Liver (tissue), 3 donors: ENCODE measurements around the gene SIM2.

Source experiments
- EGR1 ChIP-seq, 2 donors: IDR thresholded peaks; 2 replicates each; pipeline ENCODE4 v1.6.1; 2016 to 2018; ENCODE audit warnings: antibody characterized with exemption in 2 of 2, low read depth in 2 of 2
- RAD21 ChIP-seq, 2 donors: IDR thresholded peaks; 2 replicates each; pipeline ENCODE4 v1.6.1; 2016; ENCODE audit warnings: antibody characterized with exemption in 2 of 2, mild to moderate bottlenecking in 2 of 2
- ZBTB33 ChIP-seq: IDR thresholded peaks from 2 replicates; pipeline ENCODE4 v1.6.1; 2016; ENCODE audit warnings: antibody characterized with exemption
- TF ChIP-seq, protein P1 (sequence below): fragments of 150-350 bp; IDR thresholded peaks from 2 replicates; pipeline ENCODE4 v1.5.1; 2017; ENCODE audit warnings: improper control_type of control experiment, low read depth, low read length; ENCODE audit not compliant: missing input control
- TF ChIP-seq, protein P2 (sequence below): IDR thresholded peaks from 2 replicates; pipeline ENCODE4 v1.6.1; 2016; ENCODE audit warnings: antibody characterized with exemption
- donor health status: healthy.
- donor health status: healthy.

GRCh38 chr21:36654324-36654723, 44.6 kb upstream of the SIM2 start:
- no peak for TF ChIP-seq ZBTB33
- TF ChIP-seq EGR1 (IDR thresholded peaks at IDR 0.05; ENCODE audit: low read depth in 2 of 2) = no peak
- TF ChIP-seq RAD21 (IDR thresholded peaks at IDR 0.05) = no peak
- TF ChIP-seq, protein P1, sequence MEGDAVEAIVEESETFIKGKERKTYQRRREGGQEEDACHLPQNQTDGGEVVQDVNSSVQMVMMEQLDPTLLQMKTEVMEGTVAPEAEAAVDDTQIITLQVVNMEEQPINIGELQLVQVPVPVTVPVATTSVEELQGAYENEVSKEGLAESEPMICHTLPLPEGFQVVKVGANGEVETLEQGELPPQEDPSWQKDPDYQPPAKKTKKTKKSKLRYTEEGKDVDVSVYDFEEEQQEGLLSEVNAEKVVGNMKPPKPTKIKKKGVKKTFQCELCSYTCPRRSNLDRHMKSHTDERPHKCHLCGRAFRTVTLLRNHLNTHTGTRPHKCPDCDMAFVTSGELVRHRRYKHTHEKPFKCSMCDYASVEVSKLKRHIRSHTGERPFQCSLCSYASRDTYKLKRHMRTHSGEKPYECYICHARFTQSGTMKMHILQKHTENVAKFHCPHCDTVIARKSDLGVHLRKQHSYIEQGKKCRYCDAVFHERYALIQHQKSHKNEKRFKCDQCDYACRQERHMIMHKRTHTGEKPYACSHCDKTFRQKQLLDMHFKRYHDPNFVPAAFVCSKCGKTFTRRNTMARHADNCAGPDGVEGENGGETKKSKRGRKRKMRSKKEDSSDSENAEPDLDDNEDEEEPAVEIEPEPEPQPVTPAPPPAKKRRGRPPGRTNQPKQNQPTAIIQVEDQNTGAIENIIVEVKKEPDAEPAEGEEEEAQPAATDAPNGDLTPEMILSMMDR = no peak
- TF ChIP-seq, protein P2, sequence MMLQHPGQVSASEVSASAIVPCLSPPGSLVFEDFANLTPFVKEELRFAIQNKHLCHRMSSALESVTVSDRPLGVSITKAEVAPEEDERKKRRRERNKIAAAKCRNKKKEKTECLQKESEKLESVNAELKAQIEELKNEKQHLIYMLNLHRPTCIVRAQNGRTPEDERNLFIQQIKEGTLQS = no peak
